Measurements from ENCODE around the gene PDGFRB. TPM values are rescaled to one million over a fixed set of nuclear protein-coding genes. Genes with fewer than 3 reads are reported as not detected.

The PDGFRB gene
- total and polyA plus RNA-seq, 10 of the 15 experiments (the other 5 are each of a cell fraction or from before 2014, with no cell fraction given), result 0.02 to 3.0 (median 1.0) TPM

DNA sequence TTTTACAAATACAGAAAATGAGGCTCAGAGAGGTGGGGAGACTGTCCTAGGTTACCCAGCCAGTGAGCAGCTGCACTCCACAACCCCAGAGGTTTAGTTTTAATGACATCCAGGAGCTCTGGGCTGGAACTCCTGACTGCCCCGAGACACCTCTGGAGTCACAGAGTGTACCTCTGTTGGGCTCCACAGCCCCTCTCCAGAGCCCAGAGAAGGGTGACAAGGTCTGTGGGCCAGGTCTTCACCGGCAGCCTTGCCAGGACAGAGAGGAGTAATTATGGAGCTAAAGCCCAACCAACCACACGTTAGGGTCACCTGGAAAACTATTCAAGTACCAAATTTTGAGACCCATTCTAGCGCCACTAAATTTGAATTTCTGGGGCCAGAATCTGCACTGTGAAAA is 22.1 kb upstream of the PDGFRB start (continued):
- TF ChIP-seq EED (IDR thresholded peaks at IDR 0.05; ENCODE audit: low read depth) (no peak), ZNF274 (IDR thresholded peaks at IDR 0.05; ENCODE audit: insufficient read depth, insufficient read length) (no peak), SIX5 (IDR thresholded peaks at IDR 0.05; ENCODE audit: low read depth, low read length, severe bottlenecking) (no peak), NFXL1 (IDR thresholded peaks at IDR 0.05; ENCODE audit: borderline replicate concordance) (no peak), SMC3 (IDR thresholded peaks at IDR 0.05; ENCODE audit: borderline replicate concordance, low read length) (no peak), SMAD1 (IDR thresholded peaks at IDR 0.05; ENCODE audit: low read depth, partially characterized antibody) (no peak)

DNA sequence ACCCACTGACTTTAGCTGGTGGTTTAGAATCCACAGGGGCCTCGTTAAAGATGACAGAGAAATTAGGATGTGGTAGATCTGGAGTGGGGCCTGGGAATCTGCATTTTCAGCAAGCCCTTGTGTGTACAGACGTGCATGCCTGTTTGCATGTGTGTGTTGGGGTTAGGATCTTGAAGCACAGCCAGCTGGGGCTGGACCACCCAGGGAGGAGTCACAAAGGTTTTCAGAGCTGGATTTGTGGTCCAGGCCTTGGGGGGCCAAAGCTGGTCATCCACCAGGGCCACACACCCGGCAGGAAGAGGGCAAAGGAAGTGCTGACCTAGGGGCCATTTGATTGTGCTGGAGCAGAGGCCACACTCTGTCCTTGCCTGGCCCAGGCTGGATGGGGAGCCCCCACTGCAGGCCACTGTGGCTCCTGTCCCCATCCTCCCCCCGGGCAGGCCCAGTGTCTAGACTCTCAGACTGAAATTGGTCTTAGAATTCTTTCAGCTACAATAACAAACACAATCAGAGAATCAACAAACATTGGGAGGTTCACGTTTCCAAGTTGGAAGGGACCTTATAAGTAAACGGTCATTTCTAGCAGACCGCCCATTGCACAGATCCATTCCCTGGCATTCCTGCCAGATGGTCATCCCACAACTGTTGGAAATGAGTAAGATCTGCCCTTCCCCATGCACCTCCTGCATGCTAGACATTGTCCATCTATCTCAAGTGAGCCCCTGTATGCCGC is 21.3 kb upstream of the PDGFRB start:
- no peaks in the 10 kb centered on the region for H3K4me1 ChIP-seq (ENCODE audit: control insufficient read depth, insufficient read depth, low read length)
- no peak overlapping the region for H3K27ac ChIP-seq (ENCODE audit: control insufficient read depth, insufficient read depth)
- FAIRE-seq, result no peak
- ChIA-PET RAD21 (ENCODE audit: unreplicated experiment) (interaction anchor here (1.2 to 1.4 kb wide), 2 partner anchors 14 to 18 kb away, joined by 3 to 4 read pairs; no protein-coding TSS in a partner anchor), CTCF (interaction anchor here (0.5 to 9.3 kb wide), 10 partner anchors 15 to 540 kb away, joined by 3 to 68 read pairs (median 3); no protein-coding TSS in a partner anchor), POLR2A (no interaction called here), SMC1A (ENCODE audit: uncharacterized antibody, unreplicated experiment) (interaction anchor here (1.1 to 1.4 kb wide), 2 partner anchors 39 to 53 kb away, joined by 3 read pairs; no protein-coding TSS in a partner anchor)
- in situ Hi-C loops (cut with MboI) (no loop called here), intact Hi-C loops (cut with micrococcal nuclease; ENCODE audit: unreplicated experiment) (no loop called here)
- no peaks in the 10 kb centered on the region for H3K36me3 ChIP-seq (ENCODE audit: control insufficient read depth in 2 of 2, insufficient read depth in 2 of 2, low read length in 1 of 2)
- WGBS (ENCODE audit: insufficient coverage, insufficient replicate concordance, low lambda C conversion rate, missing lambda C conversion rate), result 25% methylated on average over 8 of the region's 8 CpGs
- no peak overlapping the region for H2AFZ ChIP-seq (ENCODE audit: control insufficient read depth, low read depth, low read length)
- DNase-seq (ENCODE audit: low read depth, low spot score), result no peak
- H3K9me3 ChIP-seq (replicated peaks; ENCODE audit: control insufficient read depth, insufficient read depth, low read length), result no peaks in the 10 kb centered on the region
- TF ChIP-seq MTA3 (IDR thresholded peaks at IDR 0.05; ENCODE audit: borderline replicate concordance, low read length) (no peak), MEF2A (IDR thresholded peaks at IDR 0.05; ENCODE audit: insufficient read depth, low read depth, low read length) (no peak), ZNF622 (IDR thresholded peaks at IDR 0.05) (no peak), TCF12 (IDR thresholded peaks at IDR 0.05; ENCODE audit: low read depth, low read length) (no peak), MYB (IDR thresholded peaks at IDR 0.05; ENCODE audit: borderline replicate concordance, low read depth, low read length) (no peak), NR2F1 (conservative IDR thresholded peaks at IDR 0.05) (no peak), SP1 (IDR thresholded peaks at IDR 0.05; ENCODE audit: low read depth, low read length) (no peak), WRNIP1 (IDR thresholded peaks at IDR 0.05; ENCODE audit: borderline replicate concordance, low read depth, low read length) (no peak), CBFB (IDR thresholded peaks at IDR 0.05; ENCODE audit: low read depth) (no peak), GATAD2B (conservative IDR thresholded peaks at IDR 0.05; ENCODE audit: low read depth) (no peak)
- TF ChIP-seq, protein P1, sequence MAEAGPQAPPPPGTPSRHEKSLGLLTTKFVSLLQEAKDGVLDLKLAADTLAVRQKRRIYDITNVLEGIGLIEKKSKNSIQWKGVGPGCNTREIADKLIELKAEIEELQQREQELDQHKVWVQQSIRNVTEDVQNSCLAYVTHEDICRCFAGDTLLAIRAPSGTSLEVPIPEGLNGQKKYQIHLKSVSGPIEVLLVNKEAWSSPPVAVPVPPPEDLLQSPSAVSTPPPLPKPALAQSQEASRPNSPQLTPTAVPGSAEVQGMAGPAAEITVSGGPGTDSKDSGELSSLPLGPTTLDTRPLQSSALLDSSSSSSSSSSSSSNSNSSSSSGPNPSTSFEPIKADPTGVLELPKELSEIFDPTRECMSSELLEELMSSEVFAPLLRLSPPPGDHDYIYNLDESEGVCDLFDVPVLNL (IDR thresholded peaks at IDR 0.05; ENCODE audit: low read depth, low read length), result no peak
- H3K79me2 ChIP-seq (ENCODE audit: control insufficient read depth, insufficient read depth, low read length), result no peaks in the 10 kb centered on the region
- ATAC-seq, result no peak
- H4K20me1 ChIP-seq (ENCODE audit: control insufficient read depth, insufficient read depth), result no peaks in the 10 kb centered on the region
- H3K9ac ChIP-seq (ENCODE audit: control insufficient read depth, insufficient read depth, low read length), result no peak overlapping the region
- H3K27me3 ChIP-seq (replicated peaks in 1 of 2; ENCODE audit: control insufficient read depth in 2 of 2, insufficient read depth in 2 of 2, low read length in 1 of 2), result no peaks in the 10 kb centered on the region; a peak in 1 of 4 replicates
- BruUV-seq (replicated peaks), result no TSS peak
- H3K4me2 ChIP-seq (ENCODE audit: control insufficient read depth, insufficient read depth), result no peak overlapping the region
- no peak overlapping the region for H3K4me3 ChIP-seq
